HEK293T (cell line): ENCODE measurements around the gene KANK3.
"Not testable (repeated sequence)": the region's sequence is repeated elsewhere in the genome, so short reads cannot be mapped to it uniquely, and the experiment has no call there.

Experiments
- CTCF ChIA-PET: fragments of 350-600 bp; formaldehyde crosslinking; extraction: SDS; loops from one replicate; lab custom pipeline; 2021; ENCODE audit warnings: antibody characterized with exemption, inconsistent platforms; lab: Yijun Ruan, JAX
- POLR2A ChIA-PET: fragments of 350-600 bp; formaldehyde crosslinking; extraction: SDS; loops from one replicate; lab custom pipeline; 2020; ENCODE audit warnings: antibody characterized with exemption, inconsistent platforms; lab: Yijun Ruan, JAX
- DNase-seq: peaks from one replicate; pipeline ENCODE4 v3.0.0; 2012; ENCODE audit warnings: mixed read lengths; ENCODE audit errors: extremely low spot score
- ARNT ChIP-seq: fragments of 450-650 bp; IDR thresholded peaks from 2 replicates; pipeline ENCODE4 v1.6.1; 2017; ENCODE audit warnings: mild to moderate bottlenecking
- BHLHE40 ChIP-seq: fragments of 450-650 bp; IDR thresholded peaks from 2 replicates; pipeline ENCODE4 v1.6.1; 2016; ENCODE audit warnings: mild to moderate bottlenecking, moderate library complexity, borderline replicate concordance
- CTBP1 ChIP-seq: fragments of 450-650 bp; IDR thresholded peaks from 2 replicates; pipeline ENCODE4 v1.6.1; 2016; ENCODE audit warnings: borderline replicate concordance
- ELF4 ChIP-seq: fragments of 450-650 bp; IDR thresholded peaks from 2 replicates; pipeline ENCODE4 v1.6.1; 2017; ENCODE audit warnings: antibody characterized with exemption
- FOXA1 ChIP-seq: fragments of 450-650 bp; IDR thresholded peaks from 2 replicates; pipeline ENCODE4 v1.6.1; 2016; ENCODE audit warnings: mild to moderate bottlenecking
- FOXK2 ChIP-seq: fragments of 450-650 bp; IDR thresholded peaks from 2 replicates; pipeline ENCODE4 v1.6.1; 2016; ENCODE audit warnings: mild to moderate bottlenecking
- FOXM1 ChIP-seq: fragments of 450-650 bp; IDR thresholded peaks from 2 replicates; pipeline ENCODE4 v1.6.1; 2017; ENCODE audit warnings: mild to moderate bottlenecking, borderline replicate concordance
- HDGF ChIP-seq: fragments of 450-650 bp; IDR thresholded peaks from 2 replicates; pipeline ENCODE4 v1.6.1; 2017; ENCODE audit warnings: antibody characterized with exemption, borderline replicate concordance
- L3MBTL2 ChIP-seq: fragments of 450-650 bp; conservative IDR thresholded peaks from 2 replicates; pipeline ENCODE4 v1.6.1; 2016; ENCODE audit warnings: mild to moderate bottlenecking
- LEF1 ChIP-seq: fragments of 450-650 bp; IDR thresholded peaks from 2 replicates; pipeline ENCODE4 v1.6.1; 2017; ENCODE audit warnings: mild to moderate bottlenecking, borderline replicate concordance
- NFRKB ChIP-seq: fragments of 450-650 bp; IDR thresholded peaks from 2 replicates; pipeline ENCODE4 v1.6.1; 2016; ENCODE audit warnings: mild to moderate bottlenecking, moderate library complexity
- SP1 ChIP-seq: fragments of 450-650 bp; IDR thresholded peaks from 2 replicates; pipeline ENCODE4 v1.6.1; 2017
- SUZ12 ChIP-seq: fragments of 450-650 bp; IDR thresholded peaks from 2 replicates; pipeline ENCODE4 v1.6.1; 2016; ENCODE audit warnings: mild to moderate bottlenecking
- TARDBP ChIP-seq: fragments of 450-650 bp; IDR thresholded peaks from 2 replicates; pipeline ENCODE4 v1.6.1; 2016
- ZNF384 ChIP-seq: fragments of 450-650 bp; IDR thresholded peaks from 2 replicates; pipeline ENCODE4 v1.6.1; 2016
- TF ChIP-seq, protein P1 (sequence below): fragments of 450-650 bp; IDR thresholded peaks from 2 replicates; pipeline ENCODE4 v1.6.1; 2016

KANK3 gene

DNA sequence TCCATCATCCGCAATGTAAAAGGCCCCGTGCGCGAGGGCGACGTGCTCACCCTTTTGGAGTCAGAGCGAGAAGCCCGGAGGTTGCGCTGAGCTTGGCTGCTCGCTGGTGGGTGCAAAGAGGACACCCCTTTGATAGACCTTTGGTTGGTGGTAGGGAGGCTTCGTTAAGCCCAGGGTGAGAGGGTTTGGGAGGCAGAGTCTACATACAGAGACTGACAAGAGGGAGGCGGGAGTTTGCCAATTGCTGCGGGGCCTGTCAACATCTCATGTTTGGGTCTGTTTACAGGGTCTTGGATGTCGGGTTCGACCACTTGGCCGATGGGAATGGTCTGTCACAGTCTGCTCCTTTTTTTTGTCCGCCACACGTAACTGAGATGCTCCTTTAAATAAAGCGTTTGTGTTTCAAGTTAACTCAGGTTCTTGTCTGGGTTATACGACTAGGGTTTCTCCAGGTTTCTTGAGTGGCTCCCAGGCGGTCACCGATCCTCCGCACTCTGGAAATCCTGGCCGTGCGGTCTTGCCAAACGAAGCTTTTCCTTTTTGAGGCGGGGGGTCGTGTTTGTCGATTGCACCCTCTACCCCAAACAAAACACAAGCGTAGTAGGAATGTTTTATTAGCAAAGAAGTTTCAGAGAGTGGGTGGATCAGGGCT is 20.9 kb downstream of the KANK3 start:
- no peak for TF ChIP-seq TARDBP
- no peak for TF ChIP-seq FOXK2
- TF ChIP-seq, protein P1, sequence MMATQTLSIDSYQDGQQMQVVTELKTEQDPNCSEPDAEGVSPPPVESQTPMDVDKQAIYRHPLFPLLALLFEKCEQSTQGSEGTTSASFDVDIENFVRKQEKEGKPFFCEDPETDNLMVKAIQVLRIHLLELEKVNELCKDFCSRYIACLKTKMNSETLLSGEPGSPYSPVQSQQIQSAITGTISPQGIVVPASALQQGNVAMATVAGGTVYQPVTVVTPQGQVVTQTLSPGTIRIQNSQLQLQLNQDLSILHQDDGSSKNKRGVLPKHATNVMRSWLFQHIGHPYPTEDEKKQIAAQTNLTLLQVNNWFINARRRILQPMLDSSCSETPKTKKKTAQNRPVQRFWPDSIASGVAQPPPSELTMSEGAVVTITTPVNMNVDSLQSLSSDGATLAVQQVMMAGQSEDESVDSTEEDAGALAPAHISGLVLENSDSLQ: no peak
- TF ChIP-seq FOXA1: no peak
- TF ChIP-seq SUZ12: no peak
- TF ChIP-seq SP1: no peak
- no peak for TF ChIP-seq BHLHE40
- no peak for TF ChIP-seq CTBP1
- TF ChIP-seq L3MBTL2: no peak
- no peak for TF ChIP-seq ELF4
- no peak for TF ChIP-seq HDGF
- no peak for TF ChIP-seq FOXM1
- no peak for TF ChIP-seq ARNT
- no peak for TF ChIP-seq ZNF384
- TF ChIP-seq NFRKB: no peak
- no peak for DNase-seq
- CTCF ChIA-PET: no interaction called here

DNA sequence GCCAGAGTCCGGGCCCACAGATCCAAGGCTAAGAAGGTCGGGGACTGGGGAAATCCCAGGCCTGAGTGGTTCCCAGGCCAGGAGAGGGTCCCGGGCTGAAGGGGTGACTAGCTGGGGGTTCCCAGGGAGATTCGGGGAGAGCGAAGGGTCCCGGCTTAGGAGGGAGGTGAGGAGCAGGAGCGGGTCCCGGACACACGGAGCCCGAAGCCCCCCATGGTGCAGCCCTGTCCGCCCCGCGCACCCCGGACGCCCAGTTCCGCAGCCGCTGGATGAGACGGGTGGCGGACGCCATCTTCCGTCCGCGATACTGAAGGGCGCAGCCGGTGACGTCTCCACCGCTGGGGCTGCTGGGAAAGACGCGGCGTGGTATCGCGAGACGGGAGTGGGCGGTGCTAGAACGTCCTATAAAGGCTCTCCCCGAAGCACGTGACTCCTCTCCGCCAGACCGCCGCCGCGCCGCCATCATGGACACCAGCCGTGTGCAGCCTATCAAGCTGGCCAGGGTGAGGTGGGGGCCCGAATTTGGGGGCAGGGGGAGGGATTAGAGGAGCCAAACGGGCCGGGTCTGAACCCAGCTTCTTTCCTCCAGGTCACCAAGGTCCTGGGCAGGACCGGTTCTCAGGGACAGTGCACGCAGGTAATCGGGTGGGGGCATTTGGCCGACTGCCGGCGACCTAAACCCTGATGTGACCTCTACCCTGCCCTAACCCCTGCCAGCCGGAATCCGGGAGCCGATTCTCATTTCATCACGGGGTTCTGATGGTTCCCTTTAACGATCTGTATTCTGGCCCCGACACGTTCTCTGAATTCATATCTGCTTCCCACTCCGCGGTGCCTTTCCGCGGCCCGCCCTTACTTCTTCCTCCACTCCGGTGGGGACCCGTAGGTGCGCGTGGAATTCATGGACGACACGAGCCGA is 21.7 kb downstream of the KANK3 start, which contains the start of the genes NDUFA7 and RPS28:
Gene NDUFA7 (minus strand): TSS at position 309 of the 919 bp plus-strand sequence. CDS start 17 bp downstream, at position 292.
Gene RPS28 (plus strand): TSS at position 430 of the 919 bp plus-strand sequence. CDS start 35 bp downstream, at position 465.
- CTCF ChIA-PET: no interaction called here
- TF ChIP-seq BHLHE40: no peak
- peak; percentile 3; the same call in 1 of the 2 replicates for TF ChIP-seq L3MBTL2
- peak; percentile 77 for TF ChIP-seq ELF4
- peak; percentile 64; the same call in 1 of the 2 replicates for TF ChIP-seq NFRKB
- peak; percentile 97 for DNase-seq
- POLR2A ChIA-PET: interaction anchor here (1.0 to 4.2 kb wide), 7 partner anchors 11 to 377 kb away, joined by 3 to 30 read pairs (median 4); partner anchors contain the start of gene TIMM44

More for the DNA sequence above, 20.9 kb downstream of the KANK3 start:
- POLR2A ChIA-PET: interaction anchor here (1.0 to 4.2 kb wide), 7 partner anchors 12 to 378 kb away, joined by 3 to 30 read pairs (median 4); partner anchors contain the start of gene TIMM44

DNA sequence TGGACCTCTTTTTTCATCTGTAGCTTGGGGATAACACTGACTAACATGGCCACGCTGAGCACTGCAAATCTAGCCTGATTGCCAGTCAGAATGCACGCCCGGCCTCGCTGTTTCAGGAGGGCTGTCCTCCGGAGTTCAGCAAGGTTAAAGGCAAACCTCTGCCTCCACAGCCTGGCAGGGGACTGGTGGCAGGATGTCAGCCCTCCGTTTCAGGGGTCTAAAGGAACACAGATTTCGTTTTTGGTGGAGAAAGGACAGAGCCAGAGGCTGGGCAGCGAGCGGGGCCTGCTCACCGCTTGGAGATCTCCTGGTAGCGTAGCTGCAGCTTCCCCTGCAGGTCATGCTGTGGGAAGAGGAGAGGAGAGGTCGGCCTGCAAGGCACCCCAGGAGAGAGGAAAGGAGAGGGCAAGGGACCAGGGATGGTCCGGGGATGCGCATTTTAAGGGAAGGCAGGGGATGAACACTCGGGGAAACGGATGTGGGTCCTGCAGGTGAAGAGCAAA is 22.4 kb downstream of the KANK3 start:
- ChIA-PET CTCF (no interaction called here), POLR2A (interaction anchor here (0.5 to 4.2 kb wide), 7 partner anchors 14 to 377 kb away, joined by 3 to 30 read pairs (median 4); partner anchors contain the start of gene TIMM44)
- TF ChIP-seq LEF1: no peak
- TF ChIP-seq ELF4: no peak
- TF ChIP-seq HDGF: no peak
- TF ChIP-seq ARNT: no peak
- no peak for TF ChIP-seq FOXA1
- no peak for TF ChIP-seq NFRKB
- no peak for TF ChIP-seq ZNF384
- TF ChIP-seq FOXM1: no peak
- TF ChIP-seq TARDBP: no peak
- TF ChIP-seq SUZ12: no peak
- no peak for TF ChIP-seq SP1
- TF ChIP-seq FOXK2: no peak
- TF ChIP-seq L3MBTL2: no peak
- no peak for DNase-seq

- CTCF ChIA-PET: no interaction called here
- POLR2A ChIA-PET: interaction anchor here (0.5 to 4.2 kb wide), 4 partner anchors 15 to 242 kb away, joined by 3 to 30 read pairs (median 6); no protein-coding TSS in a partner anchor
- no peak for TF ChIP-seq SUZ12
- TF ChIP-seq FOXK2: no peak
- no peak for DNase-seq
These were observed 23.1 kb downstream of the KANK3 start for GRCh38 chr19:8319807-8320520.

DNA sequence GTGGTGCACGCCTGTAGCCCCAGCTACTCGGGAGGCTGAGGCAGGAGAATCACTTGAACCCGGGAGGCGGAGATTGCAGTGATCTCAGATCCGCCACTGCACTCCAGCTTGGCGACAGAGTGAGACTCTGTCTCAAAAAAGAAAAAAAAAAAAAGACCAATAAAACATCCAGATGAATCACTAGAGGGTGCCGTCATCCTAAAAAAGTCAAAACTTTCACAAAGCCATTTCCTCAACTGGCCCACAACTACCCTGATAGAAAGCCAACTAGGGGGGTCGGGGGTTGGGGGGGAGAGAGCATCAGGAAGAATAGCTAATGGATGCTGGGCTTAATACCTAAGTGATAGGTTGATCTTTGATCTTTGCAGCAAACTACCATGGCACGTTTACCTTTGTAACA is 24.2 kb downstream of the KANK3 start:
- CTCF ChIA-PET, POLR2A ChIA-PET, DNase-seq: not testable (repeated sequence)
- peak; percentile 75 for TF ChIP-seq ZNF384

DNA sequence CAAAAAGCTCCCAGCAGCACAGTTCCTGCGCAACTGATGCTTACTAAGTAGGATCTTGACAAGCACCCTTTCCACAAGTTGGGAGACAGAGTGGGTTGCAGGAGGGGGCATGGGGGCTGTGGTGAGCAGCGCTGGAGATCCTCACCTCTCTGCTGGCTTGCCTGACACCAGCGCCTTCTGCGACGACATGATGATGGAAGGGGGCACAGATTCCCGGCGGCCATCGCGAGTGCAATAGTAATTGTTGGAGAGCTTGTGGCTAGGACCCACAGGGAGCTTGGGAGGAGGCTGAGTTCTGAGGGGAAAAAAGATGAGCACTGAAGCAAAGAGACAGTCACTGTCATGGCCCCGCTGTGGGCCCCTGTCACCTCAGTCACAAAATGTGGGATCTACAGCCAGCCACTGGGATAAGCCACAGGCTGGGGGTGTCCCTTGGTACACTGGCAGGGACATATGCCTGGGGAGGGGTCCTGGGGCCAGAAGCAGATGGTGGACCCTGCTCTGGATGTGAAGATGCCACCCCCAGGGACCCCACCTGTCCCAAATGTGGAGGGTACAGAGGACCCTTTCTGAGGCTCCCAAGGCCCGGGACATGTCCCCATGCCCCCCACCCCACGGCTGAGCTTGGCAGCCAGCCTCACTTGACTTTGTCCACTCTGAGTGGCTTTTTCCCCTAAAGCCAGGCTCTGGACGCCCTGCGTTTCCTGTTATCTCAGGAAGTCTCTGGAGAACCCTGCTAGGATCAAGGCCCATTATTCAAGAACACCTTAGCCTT is 26.5 kb downstream of the KANK3 start:
- TF ChIP-seq ZNF384 (no peak), TARDBP (no peak), FOXA1 (no peak), SUZ12 (no peak), L3MBTL2 (no peak), FOXM1 (no peak), HDGF (no peak), LEF1 (no peak), BHLHE40 (no peak), FOXK2 (no peak), ELF4 (no peak), ARNT (no peak), NFRKB (no peak), CTBP1 (no peak), SP1 (no peak)
- TF ChIP-seq, protein P1: no peak
- POLR2A ChIA-PET: no interaction called here
- DNase-seq: no peak
- CTCF ChIA-PET: no interaction called here

- POLR2A ChIA-PET: not testable (repeated sequence)
These were observed 28.0 kb downstream of the KANK3 start for GRCh38 chr19:8314981-8315640.

More at GRCh38 chr19:8314981-8315640, 28.0 kb downstream of the KANK3 start:
- DNase-seq, CTCF ChIA-PET: not testable (repeated sequence)
